Esophagus muscularis mucosa (tissue), 4 donors: ENCODE measurements around the gene RBPJ. TPM values are rescaled to one million over a fixed set of nuclear protein-coding genes. Genes with fewer than 3 reads are reported as not detected.

Source experiments
- DNase-seq: peaks from one replicate; pipeline ENCODE4 v3.0.0-alpha.2; 2017; ENCODE audit errors: extremely low spot score
- H3K27ac ChIP-seq, 4 donors: fragments of 200-600 bp; sonication (generic); replicated peaks in 1 of 4; 1 replicate in 3 of 4; 2 replicates in 1 of 4; pipeline ENCODE4 v1.5.1; 2016 to 2019; ENCODE audit warnings: mild to moderate bottlenecking in 1 of 4
- H3K27me3 ChIP-seq, 4 donors: fragments of 200-600 bp; sonication (generic); one replicate each; pipeline versions ENCODE4 v1.5.1 to v1.6.0; 2016 to 2019
- H3K36me3 ChIP-seq, 4 donors: fragments of 200-600 bp; sonication (generic); one replicate each; pipeline ENCODE4 v1.5.1; 2016 to 2019
- H3K4me1 ChIP-seq, 4 donors: fragments of 200-600 bp; sonication (generic); one replicate each; pipeline ENCODE4 v1.5.1; 2016 to 2019
- H3K4me3 ChIP-seq, 4 donors: fragments of 200-600 bp; sonication (generic); 1 replicate in 2 of 4; 2 replicates in 2 of 4; pipeline ENCODE4 v1.5.1; 2016 to 2019; ENCODE audit warnings: mild to moderate bottlenecking in 4 of 4, moderate library complexity in 1 of 4
- H3K9me3 ChIP-seq, 4 donors: fragments of 200-600 bp; sonication (generic); 1 replicate in 3 of 4; 2 replicates in 1 of 4; pipeline ENCODE4 v1.5.1; 2016 to 2019
- CTCF ChIP-seq, 3 experiments: fragments of 200-600 bp in 2 of 3; fragments of 450-650 bp in 1 of 3; sonication (generic) in 2 of 3; IDR thresholded peaks; one replicate each; pipeline ENCODE4 v1.5.1; 2017 to 2019; ENCODE audit warnings: antibody characterized with exemption in 3 of 3, mild to moderate bottlenecking in 2 of 3, moderate library complexity in 1 of 3
- EP300 ChIP-seq: sonication (generic); formaldehyde crosslinking; IDR thresholded peaks from one replicate; pipeline ENCODE4 v1.6.1; 2017; ENCODE audit warnings: antibody characterized with exemption
- POLR2A ChIP-seq: fragments of 450-650 bp; IDR thresholded peaks from one replicate; pipeline ENCODE4 v1.6.1; 2017; ENCODE audit warnings: antibody characterized with exemption, moderate library complexity, mild to moderate bottlenecking, low read depth
- POLR2AphosphoS5 ChIP-seq, 2 donors: sonication (generic); formaldehyde crosslinking; IDR thresholded peaks; one replicate each; pipeline ENCODE4 v1.6.1; 2017; ENCODE audit warnings: antibody characterized with exemption in 2 of 2
- WGBS: methylation state at CpG from one replicate; pipeline ENCODE4 v1.1.5; 2018; 5-methylcytosine and 5-hydroxymethylcytosine counted together
- intact Hi-C: fragments of 100-400 bp; cut with DNase I; formaldehyde crosslinking; loops from one replicate; pipeline ENCODE4 v1.15.1; 2023
- total RNA-seq, 4 donors: library from RNA; depleted of rRNA; stranded (reverse); fragments of >200 nt; gene quantifications; one replicate each; pipeline versions ENCODE4 v1.1.0 to v1.2.1, GENCODE V29; 2016

Gene RBPJ
- total RNA-seq, 4 donors from 2014 or later: 49.7 to 75.2 (median 60.8) TPM

- no peaks in the 10 kb centered on the region for H3K9me3 ChIP-seq
Observed at GRCh38 chr4:26412381-26413372, 91.9 kb downstream of the RBPJ start.

GRCh38 chr4:26413582-26413981 lies 92.8 kb downstream of the RBPJ start:
- Histone ChIP-seq H3K4me3 (no peak overlapping the region), H3K27me3 (no peaks in the 10 kb centered on the region), H3K9me3 (no peaks in the 10 kb centered on the region), H3K4me1 (peaks cover 12 to 47% (median 28%) of the 10 kb centered on the region in 4 donors), H3K36me3 (peaks cover 0 to 9% (median 3%) of the 10 kb centered on the region in 4 donors), H3K27ac (no peak overlapping the region)
- no peak for DNase-seq
- intact Hi-C loops: loop anchor here (2.0 to 5.0 kb wide), 2 partner anchors 83 to 386 kb away; no protein-coding TSS in a partner anchor
- WGBS: 85% methylated on average over 3 of the region's 3 CpGs
- TF ChIP-seq CTCF (IDR thresholded peaks at IDR 0.05): peak in 1 of 3 experiments; percentile 8
- no peak for TF ChIP-seq POLR2A

More at GRCh38 chr4:26412381-26413372, 91.9 kb downstream of the RBPJ start:
- WGBS: 44% methylated on average over 7 of the region's 7 CpGs
- Histone ChIP-seq H3K4me1 (peaks cover 12 to 47% (median 31%) of the 10 kb centered on the region in 4 donors), H3K4me3 (no peak overlapping the region), H3K27me3 (no peaks in the 10 kb centered on the region), H3K36me3 (peaks cover 0 to 9% (median 3%) of the 10 kb centered on the region in 4 donors), H3K27ac (peak overlapping the region; percentile 17 to 58 (median 42))
- DNase-seq: no peak
- intact Hi-C loops: loop anchor here (2.0 to 5.0 kb wide), 2 partner anchors 82 to 385 kb away; no protein-coding TSS in a partner anchor
- no peak for TF ChIP-seq EP300
- no peak for TF ChIP-seq POLR2A
- no peak for TF ChIP-seq POLR2AphosphoS5 (IDR thresholded peaks at IDR 0.05)
- TF ChIP-seq CTCF (IDR thresholded peaks at IDR 0.05): no peak

- Histone ChIP-seq H3K36me3 (peaks cover 0 to 18% (median 4%) of the 10 kb centered on the region in 4 donors), H3K4me1 (peaks cover 2 to 45% (median 32%) of the 10 kb centered on the region in 4 donors), H3K4me3 (no peak overlapping the region), H3K27me3 (no peaks in the 10 kb centered on the region), H3K27ac (no peak overlapping the region), H3K9me3 (no peaks in the 10 kb centered on the region)
- WGBS: 96% methylated on average over 1 of the region's 1 CpG
- no peak for TF ChIP-seq EP300
- no peak for TF ChIP-seq CTCF (IDR thresholded peaks at IDR 0.05)
- TF ChIP-seq POLR2A: no peak
- TF ChIP-seq POLR2AphosphoS5 (IDR thresholded peaks at IDR 0.05): no peak
- no peak for DNase-seq
- intact Hi-C loops: no loop called here
Observed at GRCh38 chr4:26418107-26418506, 97.3 kb downstream of the RBPJ start.

- H3K36me3 ChIP-seq: peaks cover 0 to 18% (median 4%) of the 10 kb centered on the region in 4 donors
- H3K4me1 ChIP-seq: peaks cover 0 to 38% (median 24%) of the 10 kb centered on the region in 4 donors
- intact Hi-C loops: no loop called here
- no peaks in the 10 kb centered on the region for H3K27me3 ChIP-seq
- H3K27ac ChIP-seq: no peak overlapping the region
- no peak for DNase-seq
- TF ChIP-seq EP300 (no peak), CTCF (IDR thresholded peaks at IDR 0.05) (no peak), POLR2AphosphoS5 (IDR thresholded peaks at IDR 0.05) (no peak)
- H3K9me3 ChIP-seq: no peaks in the 10 kb centered on the region
- 97% methylated on average over 9 of the region's 9 CpGs for WGBS
- no peak overlapping the region for H3K4me3 ChIP-seq
Observed at GRCh38 chr4:26418850-26419249, 98.0 kb downstream of the RBPJ start.
